ENCODE data around the gene MYLK4.

MYLK4 gene

GRCh38 chr6:2733324-2733723 is 17.4 kb downstream of the MYLK4 start:
- in situ Hi-C loops (cut with MboI; ENCODE audit: low sequenced_read_pairs, unreplicated experiment), result no loop called here
- TF ChIP-seq CTCF (IDR thresholded peaks at IDR 0.05; ENCODE audit: borderline replicate concordance, control extremely low read depth, extremely low read depth, insufficient read depth, missing control alignments), result no peak
- peak; percentile 82 for DNase-seq (ENCODE audit: low spot score)

DNA sequence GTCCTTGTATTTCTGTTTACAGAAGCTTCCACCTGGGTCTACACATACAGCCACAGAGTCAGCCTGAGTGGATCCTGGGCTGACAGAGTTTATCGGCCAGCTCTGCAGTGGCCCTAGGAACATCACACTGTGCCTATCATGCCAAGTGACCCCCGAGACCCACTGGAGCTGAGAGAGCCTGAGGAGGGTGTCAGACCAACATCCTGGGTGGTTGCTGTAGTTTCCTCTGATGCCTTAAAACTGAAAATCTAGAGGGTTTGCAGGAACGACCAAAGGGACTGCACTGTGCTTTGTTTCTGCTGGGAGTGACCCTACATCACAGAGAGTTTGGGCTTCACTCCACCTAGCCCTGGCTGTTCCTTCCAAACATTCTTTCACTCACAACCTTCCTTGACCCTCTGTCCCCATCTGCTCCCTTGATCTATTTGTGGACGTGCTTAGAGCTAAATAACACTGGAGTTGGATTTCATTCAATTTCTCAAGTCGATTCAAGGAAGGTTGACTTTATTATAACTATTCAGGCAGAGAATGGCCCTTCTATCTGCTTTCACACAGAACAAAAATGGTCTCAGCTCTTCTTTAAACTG is 18.1 kb downstream of the MYLK4 start:
- DNase-seq (ENCODE audit: low spot score), result no peak
- in situ Hi-C loops (cut with MboI; ENCODE audit: low sequenced_read_pairs, unreplicated experiment), result no loop called here
- TF ChIP-seq CTCF (IDR thresholded peaks at IDR 0.05; ENCODE audit: borderline replicate concordance, control extremely low read depth, extremely low read depth, insufficient read depth, missing control alignments), result no peak

GRCh38 chr6:2731281-2731909 is 19.3 kb downstream of the MYLK4 start:
- no peak for TF ChIP-seq CTCF (IDR thresholded peaks at IDR 0.05; ENCODE audit: borderline replicate concordance, control extremely low read depth, extremely low read depth, insufficient read depth, missing control alignments)
- DNase-seq (ENCODE audit: low spot score), result no peak
- in situ Hi-C loops (cut with MboI; ENCODE audit: low sequenced_read_pairs, unreplicated experiment), result no loop called here

- no peak for DNase-seq (ENCODE audit: low spot score)
- in situ Hi-C loops (cut with MboI; ENCODE audit: low sequenced_read_pairs, unreplicated experiment), result no loop called here
- TF ChIP-seq CTCF (IDR thresholded peaks at IDR 0.05; ENCODE audit: borderline replicate concordance, control extremely low read depth, extremely low read depth, insufficient read depth, missing control alignments), result no peak
Observed at GRCh38 chr6:2730353-2731107, 20.2 kb downstream of the MYLK4 start.

DNA sequence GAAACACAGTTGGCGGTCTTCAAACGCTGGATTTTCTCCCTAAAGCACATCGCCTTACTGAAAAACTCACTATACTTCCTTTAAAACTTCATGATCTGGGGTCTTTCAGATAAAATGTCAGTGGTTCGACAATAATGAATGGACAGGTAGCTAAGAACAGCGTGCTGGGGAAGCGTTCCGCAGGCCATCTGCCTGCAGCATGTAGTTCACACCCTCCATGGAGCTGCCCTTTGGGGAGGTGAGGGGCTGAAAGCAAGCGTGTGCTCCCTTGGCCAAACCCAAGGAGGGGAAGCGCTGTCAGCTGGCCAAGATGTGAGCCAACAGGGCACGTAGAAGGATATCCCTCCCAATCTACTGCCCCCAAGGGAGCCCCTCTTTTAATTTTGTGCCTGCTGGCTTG is 20.8 kb downstream of the MYLK4 start:
- in situ Hi-C loops (cut with MboI; ENCODE audit: low sequenced_read_pairs, unreplicated experiment), result no loop called here
- no peak for DNase-seq (ENCODE audit: low spot score)
- no peak for TF ChIP-seq CTCF (IDR thresholded peaks at IDR 0.05; ENCODE audit: borderline replicate concordance, control extremely low read depth, extremely low read depth, insufficient read depth, missing control alignments)

DNA sequence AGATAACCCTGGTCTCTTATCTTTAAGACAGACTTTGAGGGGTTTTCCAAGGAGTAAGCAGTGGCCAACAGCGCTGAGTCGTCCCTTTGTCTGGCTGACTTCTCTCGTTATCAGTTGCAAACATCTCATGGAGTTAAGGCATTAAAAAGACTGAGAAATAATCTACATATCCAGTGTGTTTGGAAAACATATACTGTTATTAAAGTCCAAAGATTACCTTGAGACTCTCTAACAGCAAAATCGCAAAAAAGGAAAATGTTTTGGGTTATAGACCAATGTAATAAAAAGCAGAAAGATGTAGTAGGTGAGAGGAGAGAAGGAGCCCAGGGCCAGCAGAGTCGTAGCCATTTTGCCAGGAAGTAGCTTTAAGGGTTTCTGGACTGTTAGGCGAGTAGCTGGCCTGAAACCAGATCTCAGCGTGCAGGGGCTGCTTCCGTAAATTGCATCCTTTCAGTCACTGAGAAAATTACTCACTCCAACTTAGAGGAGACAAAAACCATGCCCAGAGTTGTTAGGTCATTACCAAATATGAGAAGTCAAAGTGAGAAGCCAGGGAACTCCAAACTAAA is 24.6 kb downstream of the MYLK4 start:
- DNase-seq (ENCODE audit: low spot score), result peak; percentile 69
- in situ Hi-C loops (cut with MboI; ENCODE audit: low sequenced_read_pairs, unreplicated experiment), result no loop called here
- no peak for TF ChIP-seq CTCF (IDR thresholded peaks at IDR 0.05; ENCODE audit: borderline replicate concordance, control extremely low read depth, extremely low read depth, insufficient read depth, missing control alignments)
